Neural cell (in vitro differentiated cells): ENCODE measurements around the gene PTPN21.

ENCODE experiments used
- EZH2 ChIP-seq: fragments of 200-600, 300-800 bp; shearing (Covaris generic), sonication (generic); IDR thresholded peaks from 2 replicates; pipeline ENCODE4 v1.6.1; 2014; ENCODE audit warnings: antibody characterized with exemption, low read length, borderline replicate concordance, mild to moderate bottlenecking; ENCODE audit not compliant: insufficient read depth, poor library complexity, severe bottlenecking
- POLR2AphosphoS5 ChIP-seq: IDR thresholded peaks from 2 replicates; pipeline ENCODE4 v1.6.1; 2012
- RAD21 ChIP-seq: fragments of 450-650 bp; conservative IDR thresholded peaks from 2 replicates; pipeline ENCODE4 v1.6.1; 2014; ENCODE audit warnings: antibody characterized with exemption, mild to moderate bottlenecking, moderate library complexity
- TF ChIP-seq, protein P1 (sequence below): fragments of 450-650 bp; IDR thresholded peaks from 2 replicates; pipeline ENCODE4 v1.5.1; 2014; ENCODE audit warnings: antibody characterized with exemption, mild to moderate bottlenecking, moderate library complexity; ENCODE audit not compliant: poor library complexity, severe bottlenecking
- TF ChIP-seq, protein P2 (sequence below): IDR thresholded peaks from 2 replicates; pipeline ENCODE4 v1.6.1; 2012; ENCODE audit warnings: borderline replicate concordance

DNA sequence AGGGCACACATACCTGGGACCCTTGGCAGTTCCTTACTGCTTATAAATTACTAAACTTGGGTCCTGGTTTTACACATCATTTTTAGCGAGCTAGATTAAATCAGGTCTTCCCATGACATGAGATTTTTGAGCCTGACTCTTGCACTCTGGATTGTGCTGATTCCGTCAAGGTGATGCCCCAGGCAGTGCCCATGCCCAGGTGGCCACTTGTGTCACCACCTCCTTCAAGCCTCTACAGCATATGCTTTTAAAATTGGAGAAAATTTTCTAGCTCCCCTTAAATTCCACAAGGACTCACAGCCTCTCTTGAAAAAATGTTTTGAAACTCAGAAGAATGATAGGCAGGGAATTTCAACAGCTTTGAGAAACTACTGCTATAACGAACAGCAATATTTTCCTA lies 9.6 kb downstream of the PTPN21 start:
- TF ChIP-seq, protein P1, sequence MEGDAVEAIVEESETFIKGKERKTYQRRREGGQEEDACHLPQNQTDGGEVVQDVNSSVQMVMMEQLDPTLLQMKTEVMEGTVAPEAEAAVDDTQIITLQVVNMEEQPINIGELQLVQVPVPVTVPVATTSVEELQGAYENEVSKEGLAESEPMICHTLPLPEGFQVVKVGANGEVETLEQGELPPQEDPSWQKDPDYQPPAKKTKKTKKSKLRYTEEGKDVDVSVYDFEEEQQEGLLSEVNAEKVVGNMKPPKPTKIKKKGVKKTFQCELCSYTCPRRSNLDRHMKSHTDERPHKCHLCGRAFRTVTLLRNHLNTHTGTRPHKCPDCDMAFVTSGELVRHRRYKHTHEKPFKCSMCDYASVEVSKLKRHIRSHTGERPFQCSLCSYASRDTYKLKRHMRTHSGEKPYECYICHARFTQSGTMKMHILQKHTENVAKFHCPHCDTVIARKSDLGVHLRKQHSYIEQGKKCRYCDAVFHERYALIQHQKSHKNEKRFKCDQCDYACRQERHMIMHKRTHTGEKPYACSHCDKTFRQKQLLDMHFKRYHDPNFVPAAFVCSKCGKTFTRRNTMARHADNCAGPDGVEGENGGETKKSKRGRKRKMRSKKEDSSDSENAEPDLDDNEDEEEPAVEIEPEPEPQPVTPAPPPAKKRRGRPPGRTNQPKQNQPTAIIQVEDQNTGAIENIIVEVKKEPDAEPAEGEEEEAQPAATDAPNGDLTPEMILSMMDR, result no peak
- no peak for TF ChIP-seq POLR2AphosphoS5
- TF ChIP-seq, protein P2, sequence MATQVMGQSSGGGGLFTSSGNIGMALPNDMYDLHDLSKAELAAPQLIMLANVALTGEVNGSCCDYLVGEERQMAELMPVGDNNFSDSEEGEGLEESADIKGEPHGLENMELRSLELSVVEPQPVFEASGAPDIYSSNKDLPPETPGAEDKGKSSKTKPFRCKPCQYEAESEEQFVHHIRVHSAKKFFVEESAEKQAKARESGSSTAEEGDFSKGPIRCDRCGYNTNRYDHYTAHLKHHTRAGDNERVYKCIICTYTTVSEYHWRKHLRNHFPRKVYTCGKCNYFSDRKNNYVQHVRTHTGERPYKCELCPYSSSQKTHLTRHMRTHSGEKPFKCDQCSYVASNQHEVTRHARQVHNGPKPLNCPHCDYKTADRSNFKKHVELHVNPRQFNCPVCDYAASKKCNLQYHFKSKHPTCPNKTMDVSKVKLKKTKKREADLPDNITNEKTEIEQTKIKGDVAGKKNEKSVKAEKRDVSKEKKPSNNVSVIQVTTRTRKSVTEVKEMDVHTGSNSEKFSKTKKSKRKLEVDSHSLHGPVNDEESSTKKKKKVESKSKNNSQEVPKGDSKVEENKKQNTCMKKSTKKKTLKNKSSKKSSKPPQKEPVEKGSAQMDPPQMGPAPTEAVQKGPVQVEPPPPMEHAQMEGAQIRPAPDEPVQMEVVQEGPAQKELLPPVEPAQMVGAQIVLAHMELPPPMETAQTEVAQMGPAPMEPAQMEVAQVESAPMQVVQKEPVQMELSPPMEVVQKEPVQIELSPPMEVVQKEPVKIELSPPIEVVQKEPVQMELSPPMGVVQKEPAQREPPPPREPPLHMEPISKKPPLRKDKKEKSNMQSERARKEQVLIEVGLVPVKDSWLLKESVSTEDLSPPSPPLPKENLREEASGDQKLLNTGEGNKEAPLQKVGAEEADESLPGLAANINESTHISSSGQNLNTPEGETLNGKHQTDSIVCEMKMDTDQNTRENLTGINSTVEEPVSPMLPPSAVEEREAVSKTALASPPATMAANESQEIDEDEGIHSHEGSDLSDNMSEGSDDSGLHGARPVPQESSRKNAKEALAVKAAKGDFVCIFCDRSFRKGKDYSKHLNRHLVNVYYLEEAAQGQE, result no peak
- TF ChIP-seq RAD21, result no peak
- TF ChIP-seq EZH2, result no peak
